Measurements from ENCODE around the gene PNMT. TPM values are rescaled to one million over a fixed set of nuclear protein-coding genes. Genes with fewer than 3 reads are reported as not detected.

Gene PNMT
- total RNA-seq, 4 donors from 2014 or later = 0.26 to 8.4 (median 1.3) TPM

DNA sequence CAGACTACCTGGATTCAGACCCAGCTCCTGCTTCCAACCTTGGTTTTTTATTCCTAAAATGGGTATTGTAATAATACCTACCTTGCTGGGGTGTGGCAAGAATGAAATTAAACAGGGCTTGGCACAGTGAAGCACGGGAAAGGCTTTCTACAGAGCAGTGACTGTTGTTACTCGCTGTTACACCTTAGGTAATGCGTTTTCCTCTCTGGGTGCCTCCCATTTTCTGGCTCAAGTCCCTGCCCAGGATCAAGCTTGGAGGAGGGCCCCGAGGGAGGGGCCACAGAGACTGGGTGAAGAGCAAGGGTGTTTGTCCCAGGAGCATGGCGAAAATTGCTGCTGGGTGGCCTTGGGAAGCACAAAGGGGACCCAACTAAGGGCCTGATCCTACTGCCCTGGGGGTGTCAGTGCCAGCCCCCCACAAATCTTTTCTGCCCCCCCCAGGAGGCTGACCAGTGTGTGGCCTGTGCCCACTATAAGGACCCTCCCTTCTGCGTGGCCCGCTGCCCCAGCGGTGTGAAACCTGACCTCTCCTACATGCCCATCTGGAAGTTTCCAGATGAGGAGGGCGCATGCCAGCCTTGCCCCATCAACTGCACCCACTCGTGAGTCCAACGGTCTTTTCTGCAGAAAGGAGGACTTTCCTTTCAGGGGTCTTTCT is 48.8 kb downstream of the PNMT start:
- peak overlapping the region in 2 of 4 donors; percentile 1 to 4 for H3K4me3 ChIP-seq
- no peak for DNase-seq
- peaks cover 17 to 48% (median 18%) of the 10 kb centered on the region in 3 donors for H3K4me1 ChIP-seq
- WGBS, 2 donors = 80 to 83% methylated on average over 6 to 10 of the region's 11 CpGs
- intact Hi-C loops (cut with DNase I) = no loop called here
- TF ChIP-seq, protein P1, sequence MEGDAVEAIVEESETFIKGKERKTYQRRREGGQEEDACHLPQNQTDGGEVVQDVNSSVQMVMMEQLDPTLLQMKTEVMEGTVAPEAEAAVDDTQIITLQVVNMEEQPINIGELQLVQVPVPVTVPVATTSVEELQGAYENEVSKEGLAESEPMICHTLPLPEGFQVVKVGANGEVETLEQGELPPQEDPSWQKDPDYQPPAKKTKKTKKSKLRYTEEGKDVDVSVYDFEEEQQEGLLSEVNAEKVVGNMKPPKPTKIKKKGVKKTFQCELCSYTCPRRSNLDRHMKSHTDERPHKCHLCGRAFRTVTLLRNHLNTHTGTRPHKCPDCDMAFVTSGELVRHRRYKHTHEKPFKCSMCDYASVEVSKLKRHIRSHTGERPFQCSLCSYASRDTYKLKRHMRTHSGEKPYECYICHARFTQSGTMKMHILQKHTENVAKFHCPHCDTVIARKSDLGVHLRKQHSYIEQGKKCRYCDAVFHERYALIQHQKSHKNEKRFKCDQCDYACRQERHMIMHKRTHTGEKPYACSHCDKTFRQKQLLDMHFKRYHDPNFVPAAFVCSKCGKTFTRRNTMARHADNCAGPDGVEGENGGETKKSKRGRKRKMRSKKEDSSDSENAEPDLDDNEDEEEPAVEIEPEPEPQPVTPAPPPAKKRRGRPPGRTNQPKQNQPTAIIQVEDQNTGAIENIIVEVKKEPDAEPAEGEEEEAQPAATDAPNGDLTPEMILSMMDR (IDR thresholded peaks at IDR 0.05) = no peak
- TF ChIP-seq POLR2A (IDR thresholded peaks at IDR 0.05) = peak in 1 of 4 donors; percentile 14
- H3K36me3 ChIP-seq = peaks cover 9 to 100% (median 14%) of the 10 kb centered on the region in 3 donors
- no peaks in the 10 kb centered on the region for H3K9me3 ChIP-seq
- peak overlapping the region; percentile 91 to 95 (median 94) for H3K27ac ChIP-seq
- no peaks in the 10 kb centered on the region for H3K27me3 ChIP-seq

DNA sequence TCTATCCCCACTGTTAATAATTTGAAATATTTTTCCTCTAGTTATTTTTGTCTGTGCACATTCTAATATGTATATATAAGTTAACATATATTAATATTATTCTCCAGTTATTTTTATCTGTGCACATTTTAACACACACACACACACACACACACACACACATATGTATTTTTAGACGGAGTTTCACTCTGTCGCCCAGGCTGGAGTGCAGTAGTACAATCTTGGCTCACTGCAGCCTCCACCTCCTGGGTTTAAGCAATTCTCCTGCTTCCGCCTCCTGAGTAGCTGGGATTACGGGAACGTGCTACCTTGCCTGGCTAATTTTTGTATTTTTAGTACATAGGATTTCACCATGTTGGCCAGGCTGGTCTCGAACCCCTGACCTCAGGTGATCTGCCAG is 49.4 kb downstream of the PNMT start:
- no peak for TF ChIP-seq POLR2A (IDR thresholded peaks at IDR 0.05)
- TF ChIP-seq, protein P1 (IDR thresholded peaks at IDR 0.05) = no peak
- Histone ChIP-seq H3K27me3 (no peaks in the 10 kb centered on the region), H3K9me3 (no peaks in the 10 kb centered on the region), H3K4me1 (peaks cover 17 to 48% (median 18%) of the 10 kb centered on the region in 3 donors), H3K4me3 (no peak overlapping the region), H3K36me3 (peaks cover 9 to 100% (median 14%) of the 10 kb centered on the region in 3 donors), H3K27ac (peak overlapping the region in 2 of 4 donors; percentile 93 to 94)
- intact Hi-C loops (cut with DNase I) = no loop called here
- 74 to 84% methylated on average over 6 of the region's 6 CpGs for WGBS, 2 donors
- DNase-seq = no peak

DNA sequence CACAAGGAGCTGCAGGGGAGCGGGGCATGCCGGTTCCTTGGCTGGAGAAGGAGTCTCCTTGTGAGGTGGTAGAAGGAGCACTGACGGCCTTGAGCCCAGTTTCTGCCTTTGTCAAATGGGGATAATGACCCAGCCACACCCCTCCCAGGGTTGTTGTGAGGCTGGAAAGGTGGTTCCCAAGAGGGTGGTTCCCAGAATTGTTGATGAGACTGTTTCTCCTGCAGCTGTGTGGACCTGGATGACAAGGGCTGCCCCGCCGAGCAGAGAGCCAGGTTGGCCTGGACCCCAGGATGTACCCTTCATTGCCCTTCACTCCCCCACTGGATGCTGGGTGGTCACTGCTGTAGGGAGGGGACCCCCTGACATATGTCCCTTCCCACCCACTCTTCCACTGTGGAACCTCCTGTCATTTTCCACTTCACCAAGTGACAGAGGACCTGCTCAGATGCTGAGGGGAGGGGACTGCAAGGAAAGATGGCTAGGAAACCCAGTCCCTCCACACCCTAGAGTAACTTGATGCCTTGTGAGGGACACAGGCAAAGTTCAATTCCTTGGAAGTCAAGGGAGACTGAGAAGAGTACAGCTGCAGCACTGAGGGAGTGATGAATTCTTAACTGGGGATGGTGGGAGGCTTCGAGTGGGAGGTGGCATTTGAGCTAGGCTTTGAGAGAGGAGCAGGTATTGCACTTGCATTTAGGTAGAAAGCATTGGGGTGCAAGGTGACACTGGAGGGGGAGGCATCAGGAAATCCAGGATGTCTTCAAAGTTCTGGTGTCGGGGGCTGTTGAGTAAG is 51.5 kb downstream of the PNMT start:
- peak overlapping the region in 2 of 4 donors; percentile 0 to 13 for H3K27ac ChIP-seq
- 82 to 88% methylated on average over 2 to 7 of the region's 7 CpGs for WGBS, 2 donors
- H3K4me3 ChIP-seq = no peak overlapping the region
- intact Hi-C loops (cut with DNase I) = no loop called here
- peaks cover 17 to 55% (median 18%) of the 10 kb centered on the region in 3 donors for H3K4me1 ChIP-seq
- H3K9me3 ChIP-seq = no peaks in the 10 kb centered on the region
- H3K36me3 ChIP-seq = peaks cover 12 to 99% (median 20%) of the 10 kb centered on the region in 3 donors
- no peak for TF ChIP-seq POLR2A (IDR thresholded peaks at IDR 0.05)
- TF ChIP-seq, protein P1 (IDR thresholded peaks at IDR 0.05) = no peak
- no peak for DNase-seq
- no peaks in the 10 kb centered on the region for H3K27me3 ChIP-seq

Other genes with a start within 250 kb of the PNMT start
- gene MED1, start 217.2 kb upstream of the PNMT start, total RNA-seq = 10 to 100 TPM; 11.2 to 22.9 (median 16.1) TPM
- 10 to 100 TPM; 22.9 to 47.3 (median 33.5) TPM for gene CDK12, start 207.0 kb upstream of the PNMT start, total RNA-seq
- not detected for gene NEUROD2, start 60.5 kb upstream of the PNMT start, total RNA-seq
- gene PPP1R1B, start 41.5 kb upstream of the PNMT start, total RNA-seq = 1 to 10 TPM in 2 of 4 donors, under 1 TPM in 2; 0.23 to 4.8 (median 2.4) TPM
- 10 to 100 TPM; 27.3 to 46.7 (median 33.4) TPM for gene STARD3, start 31.3 kb upstream of the PNMT start, total RNA-seq
- under 1 TPM; 0.11 to 0.57 (median 0.29) TPM for gene TCAP, start 3.1 kb upstream of the PNMT start, total RNA-seq
- 10 to 100 TPM; 10.7 to 34.2 (median 19.2) TPM for gene PGAP3, start 19.6 kb downstream of the PNMT start, total RNA-seq
- 100 to 1,000 TPM in 1 of 4 donors, 10 to 100 TPM in 3; 75.2 to 170 (median 86.5) TPM for gene ERBB2, start 31.6 kb downstream of the PNMT start, total RNA-seq
- 10 to 100 TPM; 44.4 to 55.2 (median 53.2) TPM for gene MIEN1, start 62.1 kb downstream of the PNMT start, total RNA-seq
- gene GRB7, start 69.5 kb downstream of the PNMT start, total RNA-seq = 10 to 100 TPM; 25.1 to 62.1 (median 55.9) TPM
- gene IKZF3, start 195.9 kb downstream of the PNMT start, total RNA-seq = 1 to 10 TPM; 2.1 to 9.0 (median 3.8) TPM
- gene ZPBP2, start 199.7 kb downstream of the PNMT start, total RNA-seq = not detected